Thymus (tissue), 2 donors: ENCODE measurements around the gene PRPF39. TPM values are rescaled to one million over a fixed set of nuclear protein-coding genes. Genes with fewer than 3 reads are reported as not detected.

Experiments used
- polyA plus RNA-seq: library from polyadenylated mRNA; stranded (reverse); fragments of 200-250 nt; gene quantifications from one replicate; pipeline ENCODE4 v1.2.3, GENCODE V29; 2013
- total RNA-seq: library from RNA; stranded (reverse); fragments of 120-200 nt; gene quantifications from one replicate; pipeline ENCODE4 v1.2.4, GENCODE V29; 2013
- donor health status: healthy.

PRPF39 gene
- total and polyA plus RNA-seq, 2 donors = 32.8 to 60.3 TPM

Other genes starting within 250 kb of the PRPF39 start
- gene KLHL28, start 122.2 kb upstream of the PRPF39 start, total RNA-seq = 13.7 TPM
- gene KLHL28, start 122.2 kb upstream of the PRPF39 start, polyA plus RNA-seq = 6.0 TPM
- gene TOGARAM1, start 121.9 kb upstream of the PRPF39 start, total RNA-seq = 16.0 TPM
- gene TOGARAM1, start 121.9 kb upstream of the PRPF39 start, polyA plus RNA-seq = 10.7 TPM
- gene FKBP3, start 50.4 kb downstream of the PRPF39 start, total RNA-seq = 64.8 TPM
- 198 TPM for gene FKBP3, start 50.4 kb downstream of the PRPF39 start, polyA plus RNA-seq
- gene FANCM, start 51.8 kb downstream of the PRPF39 start, total RNA-seq = 10.5 TPM
- gene FANCM, start 51.8 kb downstream of the PRPF39 start, polyA plus RNA-seq = 7.1 TPM
- 44.9 TPM for gene MIS18BP1, start 169.1 kb downstream of the PRPF39 start, total RNA-seq
- gene MIS18BP1, start 169.1 kb downstream of the PRPF39 start, polyA plus RNA-seq = 16.9 TPM